Effector memory CD4-positive, alpha-beta T cell (primary cell): ENCODE results near the gene NEU1.

Experiments
- DNase-seq, 3 donors: peaks; one replicate each; pipeline ENCODE4 v3.0.0-alpha.2; 2020
- H3K27ac ChIP-seq: 2 replicates; pipeline ENCODE4 v1.7.0; 2013; ENCODE audit warnings: mild to moderate bottlenecking, low read length, moderate library complexity; ENCODE audit not compliant: insufficient read depth, poor library complexity, severe bottlenecking
- H3K27me3 ChIP-seq: replicated peaks from 2 replicates; pipeline ENCODE4 v1.7.0; 2013; ENCODE audit warnings: mild to moderate bottlenecking, low read length; ENCODE audit not compliant: insufficient read depth, control insufficient read depth, poor library complexity, severe bottlenecking
- H3K36me3 ChIP-seq: 2 replicates; pipeline ENCODE4 v1.7.0; 2013; ENCODE audit warnings: mild to moderate bottlenecking, low read length, moderate library complexity; ENCODE audit not compliant: control insufficient read depth, insufficient read depth
- H3K4me1 ChIP-seq: 2 replicates; pipeline ENCODE4 v1.7.0; 2013; ENCODE audit warnings: low read length, mild to moderate bottlenecking; ENCODE audit not compliant: control insufficient read depth, insufficient read depth, poor library complexity, severe bottlenecking
- H3K4me3 ChIP-seq: 2 replicates; pipeline ENCODE4 v1.7.0; 2013; ENCODE audit warnings: low read length, low read depth, mild to moderate bottlenecking; ENCODE audit not compliant: insufficient read depth, poor library complexity, severe bottlenecking
- H3K9me3 ChIP-seq: 2 replicates; pipeline ENCODE4 v1.7.0; 2013; ENCODE audit warnings: mild to moderate bottlenecking, low read length, moderate library complexity; ENCODE audit not compliant: control insufficient read depth

NEU1 gene

GRCh38 chr6:31882344-31882743 is 19.7 kb upstream of the NEU1 start:
- Histone ChIP-seq H3K27me3 (no peaks in the 10 kb centered on the region), H3K36me3 (peaks cover 67% of the 10 kb centered on the region), H3K9me3 (no peaks in the 10 kb centered on the region), H3K4me3 (no peak overlapping the region), H3K27ac (no peak overlapping the region), H3K4me1 (no peaks in the 10 kb centered on the region)
- DNase-seq, result no peak

- H3K36me3 ChIP-seq, result peaks cover 58% of the 10 kb centered on the region
- no peak overlapping the region for H3K27ac ChIP-seq
- no peaks in the 10 kb centered on the region for H3K27me3 ChIP-seq
- H3K4me1 ChIP-seq, result no peaks in the 10 kb centered on the region
- DNase-seq, result no peak
- no peaks in the 10 kb centered on the region for H3K9me3 ChIP-seq
- H3K4me3 ChIP-seq, result no peak overlapping the region
These were observed 18.7 kb upstream of the NEU1 start for GRCh38 chr6:31881136-31881859.

- DNase-seq, result no peak
- Histone ChIP-seq H3K9me3 (no peaks in the 10 kb centered on the region), H3K27me3 (no peaks in the 10 kb centered on the region), H3K36me3 (peaks cover 54% of the 10 kb centered on the region), H3K27ac (no peak overlapping the region), H3K4me3 (no peak overlapping the region), H3K4me1 (no peaks in the 10 kb centered on the region)
These were observed 18.0 kb upstream of the NEU1 start for GRCh38 chr6:31880616-31881015.

GRCh38 chr6:31879901-31880300 is 17.3 kb upstream of the NEU1 start:
- DNase-seq, result no peak
- Histone ChIP-seq H3K27ac (no peak overlapping the region), H3K27me3 (no peaks in the 10 kb centered on the region), H3K4me3 (no peak overlapping the region), H3K36me3 (peaks cover 52% of the 10 kb centered on the region), H3K4me1 (no peaks in the 10 kb centered on the region), H3K9me3 (no peaks in the 10 kb centered on the region)

- Histone ChIP-seq H3K4me1 (no peaks in the 10 kb centered on the region), H3K9me3 (no peaks in the 10 kb centered on the region), H3K27me3 (no peaks in the 10 kb centered on the region), H3K27ac (no peak overlapping the region), H3K36me3 (peaks cover 44% of the 10 kb centered on the region), H3K4me3 (no peak overlapping the region)
- no peak for DNase-seq
These were observed 16.5 kb upstream of the NEU1 start for GRCh38 chr6:31879143-31879542.

- H3K4me3 ChIP-seq, result no peak within 1 kb of the TSS
- H3K27me3 ChIP-seq, result no peaks in the 10 kb centered on the region
- H3K4me1 ChIP-seq, result no peaks in the 10 kb centered on the region
- peaks cover 40% of the 10 kb centered on the region for H3K36me3 ChIP-seq
- no peaks in the 10 kb centered on the region for H3K9me3 ChIP-seq
- DNase-seq, result no peak
- H3K27ac ChIP-seq, result no peak within 1 kb of the TSS
These were observed 16.1 kb upstream of the NEU1 start, which contains the start of gene SLC44A4 for GRCh38 chr6:31878726-31879125. Gene SLC44A4 (minus strand): TSS chr6:31878997. CDS start chr6:31878980, 17 bp downstream.

GRCh38 chr6:31878222-31878621 is 15.6 kb upstream of the NEU1 start:
- DNase-seq, result no peak
- H3K9me3 ChIP-seq, result no peaks in the 10 kb centered on the region
- no peak overlapping the region for H3K4me3 ChIP-seq
- no peaks in the 10 kb centered on the region for H3K27me3 ChIP-seq
- peaks cover 35% of the 10 kb centered on the region for H3K36me3 ChIP-seq
- H3K4me1 ChIP-seq, result no peaks in the 10 kb centered on the region
- H3K27ac ChIP-seq, result no peak overlapping the region

- Histone ChIP-seq H3K27ac (no peak overlapping the region), H3K9me3 (no peaks in the 10 kb centered on the region), H3K27me3 (no peaks in the 10 kb centered on the region), H3K4me1 (no peaks in the 10 kb centered on the region), H3K4me3 (no peak overlapping the region), H3K36me3 (peaks cover 30% of the 10 kb centered on the region)
- no peak for DNase-seq
These were observed 15.1 kb upstream of the NEU1 start for GRCh38 chr6:31877651-31878161.

- H3K9me3 ChIP-seq, result no peaks in the 10 kb centered on the region
- no peak overlapping the region for H3K4me3 ChIP-seq
- no peaks in the 10 kb centered on the region for H3K4me1 ChIP-seq
- no peak overlapping the region for H3K27ac ChIP-seq
- H3K36me3 ChIP-seq, result peaks cover 24% of the 10 kb centered on the region
- DNase-seq, result no peak
- no peaks in the 10 kb centered on the region for H3K27me3 ChIP-seq
These were observed 14.6 kb upstream of the NEU1 start for GRCh38 chr6:31877125-31877650.

GRCh38 chr6:31876357-31876756 is 13.7 kb upstream of the NEU1 start:
- DNase-seq, result no peak
- Histone ChIP-seq H3K27me3 (no peaks in the 10 kb centered on the region), H3K27ac (no peak overlapping the region), H3K36me3 (peaks cover 19% of the 10 kb centered on the region), H3K4me1 (no peaks in the 10 kb centered on the region), H3K4me3 (no peak overlapping the region), H3K9me3 (no peaks in the 10 kb centered on the region)
